Hepatocyte (in vitro differentiated cells): ENCODE data around the gene RPS6KA5. TPM values are rescaled to one million over a fixed set of nuclear protein-coding genes. Genes with fewer than 3 reads are reported as not detected.

Experiments used
- DNase-seq: peaks from one replicate; pipeline ENCODE4 v3.0.0-alpha.2; 2016; ENCODE audit warnings: low spot score
- H2AFZ ChIP-seq: fragments of 200-600 bp; sonication (generic); 2 replicates; pipeline ENCODE4 v1.6.0; 2016; ENCODE audit warnings: antibody characterized with exemption, mild to moderate bottlenecking
- H3K27ac ChIP-seq: fragments of 200-600 bp; sonication (generic); 2 replicates; pipeline ENCODE4 v1.5.1; 2016; ENCODE audit warnings: mild to moderate bottlenecking
- H3K27me3 ChIP-seq: fragments of 200-600 bp; sonication (generic); 2 replicates; pipeline ENCODE4 v1.6.1; 2016
- H3K36me3 ChIP-seq: fragments of 200-600 bp; sonication (generic); replicated peaks from 2 replicates; pipeline ENCODE4 v1.5.1; 2016; ENCODE audit warnings: low read depth; ENCODE audit not compliant: insufficient read depth
- H3K4me1 ChIP-seq: fragments of 200-600 bp; sonication (generic); 2 replicates; pipeline ENCODE4 v1.5.1; 2016; ENCODE audit warnings: mild to moderate bottlenecking, moderate library complexity; ENCODE audit not compliant: insufficient read depth
- H3K4me2 ChIP-seq: fragments of 200-600 bp; sonication (generic); 2 replicates; pipeline ENCODE4 v1.6.0; 2016
- H3K4me3 ChIP-seq: fragments of 200-600 bp; sonication (generic); 2 replicates; pipeline ENCODE4 v1.5.1; 2016; ENCODE audit warnings: mild to moderate bottlenecking
- H3K79me2 ChIP-seq: fragments of 200-600 bp; sonication (generic); 2 replicates; pipeline ENCODE4 v1.6.0; 2017; ENCODE audit warnings: mild to moderate bottlenecking
- H3K9me2 ChIP-seq: fragments of 200-600 bp; sonication (generic); replicated peaks from 2 replicates; pipeline ENCODE4 v1.6.0; 2017; ENCODE audit warnings: mild to moderate bottlenecking; ENCODE audit not compliant: insufficient read depth
- H3K9me3 ChIP-seq: fragments of 200-600 bp; sonication (generic); 2 replicates; pipeline ENCODE4 v1.5.1; 2016; ENCODE audit warnings: low read depth, mild to moderate bottlenecking
- H4K20me1 ChIP-seq: fragments of 200-600 bp; sonication (generic); 2 replicates; pipeline ENCODE4 v1.6.0; 2016; ENCODE audit warnings: mild to moderate bottlenecking; ENCODE audit not compliant: insufficient read depth, poor library complexity, severe bottlenecking
- EZH2 ChIP-seq: fragments of 200-600 bp; sonication (generic); IDR thresholded peaks from 2 replicates; pipeline ENCODE4 v1.6.1; 2016; ENCODE audit warnings: antibody characterized with exemption, mild to moderate bottlenecking, borderline replicate concordance
- EZH2phosphoT487 ChIP-seq: fragments of 200-600 bp; sonication (generic); IDR thresholded peaks from one replicate; pipeline ENCODE4 v1.6.1; 2018; ENCODE audit warnings: antibody characterized with exemption, mild to moderate bottlenecking, low read depth, moderate library complexity; ENCODE audit not compliant: unreplicated experiment, severe bottlenecking
- WGBS: methylation state at CpG from one replicate; pipeline ENCODE4 v1.1.6; 2016; ENCODE audit warnings: low lambda C conversion rate; ENCODE audit errors: missing lambda C conversion rate; 5-methylcytosine and 5-hydroxymethylcytosine counted together
- polyA plus RNA-seq: library from polyadenylated mRNA; unstranded; fragments of >200 nt; fragmentation: Nextera tagmentation; extraction: Ambion mirVana; gene quantifications from 2 replicates; pipeline ENCODE4 v1.2.1, GENCODE V29; 2016
- total RNA-seq: library from RNA; depleted of rRNA; stranded (reverse); fragments of >200 nt; gene quantifications from 2 replicates; pipeline ENCODE4 v1.2.3, GENCODE V29; 2014
- TF ChIP-seq, protein P1 (sequence below): fragments of 200-600 bp; sonication (generic); IDR thresholded peaks from 2 replicates; pipeline ENCODE4 v1.5.1; 2016; ENCODE audit warnings: antibody characterized with exemption, mild to moderate bottlenecking; ENCODE audit not compliant: poor library complexity

RPS6KA5 gene
- total and polyA plus RNA-seq, 2 experiments from 2014 or later: 4.8 to 6.3 TPM

DNA sequence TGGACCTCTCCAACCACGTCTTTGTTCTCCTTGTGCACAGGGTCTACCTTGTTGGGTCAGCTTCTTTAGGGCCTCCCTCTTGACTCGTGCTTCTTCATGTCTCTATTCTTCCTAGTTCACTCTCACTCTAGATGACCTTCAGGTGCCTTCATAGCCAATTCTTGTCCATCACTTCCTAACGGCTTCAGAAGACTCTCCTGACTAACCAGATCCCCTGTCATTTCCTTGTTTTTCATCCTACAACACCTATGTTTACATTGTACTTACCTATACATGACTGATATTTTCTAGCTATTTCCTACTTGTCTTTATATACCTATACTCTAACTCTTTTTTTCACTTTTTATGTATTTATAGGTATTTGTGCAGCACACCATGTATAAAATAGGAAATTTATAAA is 117.1 kb downstream of the RPS6KA5 start:
- no peaks in the 10 kb centered on the region for H3K36me3 ChIP-seq
- H3K9me3 ChIP-seq: no peaks in the 10 kb centered on the region
- no peaks in the 10 kb centered on the region for H3K9me2 ChIP-seq
- DNase-seq: no peak
- no peak overlapping the region for H3K4me3 ChIP-seq
- no peak overlapping the region for H3K27ac ChIP-seq
- H3K79me2 ChIP-seq: no peaks in the 10 kb centered on the region
- WGBS: 88% methylated on average over 3 of the region's 3 CpGs
- no peak overlapping the region for H3K4me2 ChIP-seq
- TF ChIP-seq EZH2phosphoT487 (no peak), EZH2 (no peak)
- TF ChIP-seq, protein P1, sequence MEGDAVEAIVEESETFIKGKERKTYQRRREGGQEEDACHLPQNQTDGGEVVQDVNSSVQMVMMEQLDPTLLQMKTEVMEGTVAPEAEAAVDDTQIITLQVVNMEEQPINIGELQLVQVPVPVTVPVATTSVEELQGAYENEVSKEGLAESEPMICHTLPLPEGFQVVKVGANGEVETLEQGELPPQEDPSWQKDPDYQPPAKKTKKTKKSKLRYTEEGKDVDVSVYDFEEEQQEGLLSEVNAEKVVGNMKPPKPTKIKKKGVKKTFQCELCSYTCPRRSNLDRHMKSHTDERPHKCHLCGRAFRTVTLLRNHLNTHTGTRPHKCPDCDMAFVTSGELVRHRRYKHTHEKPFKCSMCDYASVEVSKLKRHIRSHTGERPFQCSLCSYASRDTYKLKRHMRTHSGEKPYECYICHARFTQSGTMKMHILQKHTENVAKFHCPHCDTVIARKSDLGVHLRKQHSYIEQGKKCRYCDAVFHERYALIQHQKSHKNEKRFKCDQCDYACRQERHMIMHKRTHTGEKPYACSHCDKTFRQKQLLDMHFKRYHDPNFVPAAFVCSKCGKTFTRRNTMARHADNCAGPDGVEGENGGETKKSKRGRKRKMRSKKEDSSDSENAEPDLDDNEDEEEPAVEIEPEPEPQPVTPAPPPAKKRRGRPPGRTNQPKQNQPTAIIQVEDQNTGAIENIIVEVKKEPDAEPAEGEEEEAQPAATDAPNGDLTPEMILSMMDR: no peak
- no peaks in the 10 kb centered on the region for H4K20me1 ChIP-seq
- no peak overlapping the region for H2AFZ ChIP-seq
- no peaks in the 10 kb centered on the region for H3K4me1 ChIP-seq
- no peaks in the 10 kb centered on the region for H3K27me3 ChIP-seq

DNA sequence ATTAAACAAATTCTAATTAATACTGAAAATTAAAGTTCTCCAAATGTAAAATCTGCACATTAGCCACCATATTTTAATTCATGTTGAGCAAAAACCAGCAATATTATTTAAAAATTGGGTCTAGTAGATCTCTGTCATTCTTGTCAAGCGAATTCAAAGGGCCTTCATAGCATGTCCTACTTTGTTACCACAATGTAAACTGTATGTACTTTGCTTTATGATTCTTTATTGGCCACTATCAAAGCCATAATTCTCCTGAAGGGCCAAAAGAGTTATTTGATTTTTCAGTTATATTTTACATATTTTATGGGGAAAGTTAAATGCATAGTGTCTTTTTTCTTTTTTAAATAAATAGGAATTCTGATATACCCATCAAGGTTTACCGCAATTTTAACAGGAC is 117.9 kb downstream of the RPS6KA5 start:
- no peaks in the 10 kb centered on the region for H3K9me3 ChIP-seq
- H3K4me3 ChIP-seq: no peak overlapping the region
- WGBS: 100% methylated on average over 2 of the region's 2 CpGs
- no peak overlapping the region for H3K4me2 ChIP-seq
- H3K4me1 ChIP-seq: no peaks in the 10 kb centered on the region
- H3K79me2 ChIP-seq: no peaks in the 10 kb centered on the region
- H3K9me2 ChIP-seq: no peaks in the 10 kb centered on the region
- no peak overlapping the region for H2AFZ ChIP-seq
- H3K27me3 ChIP-seq: no peaks in the 10 kb centered on the region
- no peaks in the 10 kb centered on the region for H3K36me3 ChIP-seq
- DNase-seq: no peak
- TF ChIP-seq EZH2phosphoT487: no peak
- TF ChIP-seq, protein P1: no peak
- no peak for TF ChIP-seq EZH2
- no peaks in the 10 kb centered on the region for H4K20me1 ChIP-seq
- H3K27ac ChIP-seq: no peak overlapping the region

DNA sequence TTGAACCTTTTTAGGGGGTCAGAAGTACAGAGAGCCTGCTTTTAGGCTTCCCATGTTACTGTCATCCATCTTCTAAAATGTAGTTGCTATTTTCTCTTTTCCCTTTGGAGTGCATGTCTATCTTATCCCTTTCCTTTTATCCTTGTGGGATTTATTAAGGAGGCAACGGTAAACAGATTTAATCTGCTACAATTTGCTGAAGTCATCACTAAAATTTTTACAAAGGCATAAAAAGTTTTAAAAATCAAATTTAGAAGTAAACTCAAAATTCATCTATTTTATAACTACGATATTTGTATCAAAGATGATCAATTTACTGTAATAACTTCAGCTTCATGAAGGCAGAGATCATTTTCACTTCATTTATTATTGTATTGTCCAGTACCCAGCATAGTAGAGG is 118.7 kb downstream of the RPS6KA5 start:
- Histone ChIP-seq H3K27me3 (no peaks in the 10 kb centered on the region), H3K9me2 (no peaks in the 10 kb centered on the region), H3K4me1 (no peaks in the 10 kb centered on the region), H3K9me3 (no peaks in the 10 kb centered on the region), H3K36me3 (no peaks in the 10 kb centered on the region), H3K27ac (no peak overlapping the region), H3K79me2 (no peaks in the 10 kb centered on the region), H2AFZ (no peak overlapping the region), H3K4me3 (no peak overlapping the region), H4K20me1 (no peaks in the 10 kb centered on the region), H3K4me2 (no peak overlapping the region)
- DNase-seq: no peak
- 94% methylated on average over 2 of the region's 2 CpGs for WGBS
- TF ChIP-seq, protein P1: no peak
- TF ChIP-seq EZH2phosphoT487 (no peak), EZH2 (no peak)
